SK-N-SH (cell line): ENCODE results near the gene PACSIN2.

ENCODE experiments used
- EZH2phosphoT487 ChIP-seq: fragments of 200-600 bp; sonication (generic); IDR thresholded peaks from 2 replicates; pipeline ENCODE4 v1.6.1; 2017; ENCODE audit warnings: low read depth, mixed run types, mild to moderate bottlenecking, antibody characterized with exemption, moderate library complexity, borderline replicate concordance
- TF ChIP-seq, protein P1 (sequence below): IDR thresholded peaks from 2 replicates; pipeline ENCODE4 v1.4.0; 2012; ENCODE audit warnings: low read depth

DNA sequence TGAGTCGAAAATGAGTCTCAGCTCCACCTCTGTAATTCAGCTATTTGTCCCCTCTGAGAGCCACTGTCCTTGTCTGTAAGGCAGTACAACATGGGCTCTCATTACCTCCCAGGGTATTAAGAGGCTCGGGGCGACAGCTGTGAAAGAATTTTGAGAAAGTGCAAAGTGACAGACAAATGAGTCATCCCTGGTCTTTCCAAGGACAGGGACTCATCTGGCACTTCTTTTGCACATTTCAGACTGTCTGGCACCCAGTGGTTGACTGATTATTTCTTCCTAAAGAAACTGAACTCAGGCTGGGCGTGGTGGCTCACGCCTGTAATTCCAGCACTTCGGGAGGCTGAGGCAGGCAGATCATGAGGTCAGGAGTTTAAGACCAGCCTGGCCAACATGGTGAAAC lies 95.8 kb downstream of the PACSIN2 start:
- TF ChIP-seq EZH2phosphoT487 = no peak
- TF ChIP-seq, protein P1, sequence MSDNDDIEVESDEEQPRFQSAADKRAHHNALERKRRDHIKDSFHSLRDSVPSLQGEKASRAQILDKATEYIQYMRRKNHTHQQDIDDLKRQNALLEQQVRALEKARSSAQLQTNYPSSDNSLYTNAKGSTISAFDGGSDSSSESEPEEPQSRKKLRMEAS = no peak
